HEK293T (cell line): ENCODE results near the gene PYY.
A peak's percentile ranks its signal among the peaks of the same experiment; 100 is the strongest.
"Not testable (repeated sequence)": the region's sequence is repeated elsewhere in the genome, so short reads cannot be mapped to it uniquely, and the experiment has no call there.

Experiments
- CTCF ChIA-PET: fragments of 350-600 bp; formaldehyde crosslinking; extraction: SDS; loops from one replicate; lab custom pipeline; 2021; ENCODE audit warnings: antibody characterized with exemption, inconsistent platforms; lab: Yijun Ruan, JAX
- POLR2A ChIA-PET: fragments of 350-600 bp; formaldehyde crosslinking; extraction: SDS; loops from one replicate; lab custom pipeline; 2020; ENCODE audit warnings: antibody characterized with exemption, inconsistent platforms; lab: Yijun Ruan, JAX
- DNase-seq: peaks from one replicate; pipeline ENCODE4 v3.0.0; 2012; ENCODE audit warnings: mixed read lengths; ENCODE audit errors: extremely low spot score
- ARNT ChIP-seq: fragments of 450-650 bp; IDR thresholded peaks from 2 replicates; pipeline ENCODE4 v1.6.1; 2017; ENCODE audit warnings: mild to moderate bottlenecking
- BHLHE40 ChIP-seq: fragments of 450-650 bp; IDR thresholded peaks from 2 replicates; pipeline ENCODE4 v1.6.1; 2016; ENCODE audit warnings: mild to moderate bottlenecking, moderate library complexity, borderline replicate concordance
- CTBP1 ChIP-seq: fragments of 450-650 bp; IDR thresholded peaks from 2 replicates; pipeline ENCODE4 v1.6.1; 2016; ENCODE audit warnings: borderline replicate concordance
- ELF4 ChIP-seq: fragments of 450-650 bp; IDR thresholded peaks from 2 replicates; pipeline ENCODE4 v1.6.1; 2017; ENCODE audit warnings: antibody characterized with exemption
- FOXA1 ChIP-seq: fragments of 450-650 bp; IDR thresholded peaks from 2 replicates; pipeline ENCODE4 v1.6.1; 2016; ENCODE audit warnings: mild to moderate bottlenecking
- FOXK2 ChIP-seq: fragments of 450-650 bp; IDR thresholded peaks from 2 replicates; pipeline ENCODE4 v1.6.1; 2016; ENCODE audit warnings: mild to moderate bottlenecking
- FOXM1 ChIP-seq: fragments of 450-650 bp; IDR thresholded peaks from 2 replicates; pipeline ENCODE4 v1.6.1; 2017; ENCODE audit warnings: mild to moderate bottlenecking, borderline replicate concordance
- HDGF ChIP-seq: fragments of 450-650 bp; IDR thresholded peaks from 2 replicates; pipeline ENCODE4 v1.6.1; 2017; ENCODE audit warnings: antibody characterized with exemption, borderline replicate concordance
- L3MBTL2 ChIP-seq: fragments of 450-650 bp; conservative IDR thresholded peaks from 2 replicates; pipeline ENCODE4 v1.6.1; 2016; ENCODE audit warnings: mild to moderate bottlenecking
- LEF1 ChIP-seq: fragments of 450-650 bp; IDR thresholded peaks from 2 replicates; pipeline ENCODE4 v1.6.1; 2017; ENCODE audit warnings: mild to moderate bottlenecking, borderline replicate concordance
- NFRKB ChIP-seq: fragments of 450-650 bp; IDR thresholded peaks from 2 replicates; pipeline ENCODE4 v1.6.1; 2016; ENCODE audit warnings: mild to moderate bottlenecking, moderate library complexity
- SP1 ChIP-seq: fragments of 450-650 bp; IDR thresholded peaks from 2 replicates; pipeline ENCODE4 v1.6.1; 2017
- SUZ12 ChIP-seq: fragments of 450-650 bp; IDR thresholded peaks from 2 replicates; pipeline ENCODE4 v1.6.1; 2016; ENCODE audit warnings: mild to moderate bottlenecking
- TARDBP ChIP-seq: fragments of 450-650 bp; IDR thresholded peaks from 2 replicates; pipeline ENCODE4 v1.6.1; 2016
- ZNF384 ChIP-seq: fragments of 450-650 bp; IDR thresholded peaks from 2 replicates; pipeline ENCODE4 v1.6.1; 2016
- TF ChIP-seq, protein P1 (sequence below): fragments of 450-650 bp; IDR thresholded peaks from 2 replicates; pipeline ENCODE4 v1.6.1; 2016

The PYY gene

GRCh38 chr17:43979671-43980070, 25.9 kb upstream of the PYY start:
- DNase-seq = no peak
- TF ChIP-seq NFRKB = no peak
- no peak for TF ChIP-seq FOXA1
- no peak for TF ChIP-seq CTBP1
- no peak for TF ChIP-seq TARDBP
- no peak for TF ChIP-seq BHLHE40
- TF ChIP-seq HDGF = no peak
- no peak for TF ChIP-seq L3MBTL2
- no peak for TF ChIP-seq ELF4
- TF ChIP-seq LEF1 = no peak
- POLR2A ChIA-PET = no interaction called here
- CTCF ChIA-PET = interaction anchor here (0.7 to 1.1 kb wide), 2 partner anchors 36 to 434 kb away, joined by 3 to 6 read pairs; no protein-coding TSS in a partner anchor

DNA sequence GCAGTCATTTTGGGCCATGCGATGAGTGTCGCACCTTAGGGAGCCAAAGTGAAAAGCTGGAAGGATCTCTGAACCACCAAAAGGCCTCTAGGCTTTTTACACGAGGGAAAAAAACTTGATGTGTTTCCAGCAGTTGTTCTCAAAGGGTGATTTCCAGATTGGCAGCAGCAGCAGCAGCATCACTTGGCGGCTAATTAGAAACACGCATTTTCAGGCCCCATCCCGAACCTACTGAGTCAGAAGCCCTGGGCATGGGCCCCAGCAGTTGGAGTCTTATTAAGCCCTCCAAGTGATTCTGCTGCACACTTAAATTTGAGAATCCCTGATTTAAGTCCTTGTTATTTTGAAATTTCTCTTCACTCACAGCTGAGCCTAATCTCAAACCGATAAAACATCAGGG, 25.3 kb upstream of the PYY start:
- ChIA-PET CTCF (interaction anchor here (1.1 kb wide), 1 partner anchor 35 kb away, joined by 6 read pairs; no protein-coding TSS in a partner anchor), POLR2A (no interaction called here)
- TF ChIP-seq L3MBTL2 (no peak), SP1 (no peak), ZNF384 (no peak), ELF4 (no peak), FOXM1 (no peak), HDGF (no peak)
- TF ChIP-seq, protein P1, sequence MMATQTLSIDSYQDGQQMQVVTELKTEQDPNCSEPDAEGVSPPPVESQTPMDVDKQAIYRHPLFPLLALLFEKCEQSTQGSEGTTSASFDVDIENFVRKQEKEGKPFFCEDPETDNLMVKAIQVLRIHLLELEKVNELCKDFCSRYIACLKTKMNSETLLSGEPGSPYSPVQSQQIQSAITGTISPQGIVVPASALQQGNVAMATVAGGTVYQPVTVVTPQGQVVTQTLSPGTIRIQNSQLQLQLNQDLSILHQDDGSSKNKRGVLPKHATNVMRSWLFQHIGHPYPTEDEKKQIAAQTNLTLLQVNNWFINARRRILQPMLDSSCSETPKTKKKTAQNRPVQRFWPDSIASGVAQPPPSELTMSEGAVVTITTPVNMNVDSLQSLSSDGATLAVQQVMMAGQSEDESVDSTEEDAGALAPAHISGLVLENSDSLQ = no peak
- DNase-seq = no peak

DNA sequence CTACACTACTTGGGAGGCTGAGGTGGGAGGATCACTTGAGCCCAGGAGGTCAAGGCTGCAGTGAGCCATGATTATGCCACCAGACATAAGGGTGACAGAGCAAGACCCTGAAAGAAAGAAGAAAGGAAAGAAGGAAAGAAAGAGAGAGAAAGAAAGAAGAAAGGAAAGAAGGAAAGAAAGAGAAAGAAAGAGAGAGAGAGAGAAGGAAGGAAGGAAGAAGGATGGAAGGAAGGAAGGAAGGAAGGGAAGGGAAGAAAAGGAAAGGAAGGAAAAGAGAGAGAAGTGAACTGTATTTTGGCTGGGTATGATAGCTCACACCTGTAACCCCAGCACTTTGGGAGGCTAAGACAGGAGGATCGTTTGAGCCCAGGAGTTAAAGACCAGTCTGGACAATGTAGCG, 24.3 kb upstream of the PYY start:
- TF ChIP-seq SP1 = no peak
- TF ChIP-seq ELF4 = no peak
- TF ChIP-seq BHLHE40 = no peak
- no peak for TF ChIP-seq L3MBTL2
- TF ChIP-seq ZNF384 = no peak
- no peak for TF ChIP-seq NFRKB
- TF ChIP-seq FOXA1 = no peak
- TF ChIP-seq CTBP1 = no peak
- TF ChIP-seq, protein P1 = no peak
- no peak for TF ChIP-seq TARDBP
- no peak for TF ChIP-seq SUZ12
- no peak for TF ChIP-seq HDGF
- no peak for TF ChIP-seq ARNT
- TF ChIP-seq LEF1 = no peak
- ChIA-PET CTCF (no interaction called here), POLR2A (no interaction called here)
- no peak for DNase-seq

DNA sequence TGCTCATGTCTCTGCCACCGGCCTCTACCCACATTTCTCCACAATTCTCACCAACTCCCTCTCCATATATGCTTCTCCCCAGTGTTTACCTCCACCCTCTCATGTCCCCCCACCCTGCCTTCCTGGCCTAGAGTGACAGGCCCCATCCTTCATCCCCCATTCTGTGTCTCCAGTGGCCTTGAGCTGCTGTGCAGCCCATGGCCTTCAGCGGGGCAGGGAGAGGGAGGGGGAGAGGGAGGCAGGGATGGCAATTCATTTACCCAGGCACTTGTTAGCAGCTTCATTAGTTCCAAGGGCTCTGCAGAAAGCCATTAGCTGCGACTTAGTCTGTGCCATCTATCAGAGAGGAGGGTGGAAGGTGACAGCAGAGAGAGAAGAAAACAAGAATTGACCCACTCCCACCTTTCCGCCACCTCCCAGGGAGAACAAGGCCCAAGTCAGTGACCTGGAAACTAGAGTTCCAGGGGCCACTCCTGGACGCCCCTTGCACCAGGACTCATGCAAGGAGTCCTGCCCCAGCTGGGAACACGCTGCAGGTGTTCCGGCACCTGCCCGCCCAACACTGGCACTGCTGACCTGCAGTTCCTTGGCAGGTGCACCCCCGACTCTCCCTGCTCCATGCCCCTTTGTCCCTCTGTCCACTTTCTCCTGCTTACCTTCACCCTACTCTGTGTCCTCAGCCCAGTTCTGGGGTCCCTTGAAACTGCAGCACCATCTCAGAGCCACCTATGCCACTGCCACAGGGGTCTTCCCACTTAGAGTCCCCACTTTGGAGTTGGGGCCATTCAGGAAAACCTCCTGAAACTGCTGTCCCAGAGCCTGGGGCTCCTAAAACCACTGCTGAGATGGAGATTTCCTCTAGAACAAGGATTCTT, 23.5 kb upstream of the PYY start:
- CTCF ChIA-PET = interaction anchor here (0.7 kb wide), 1 partner anchor 84 kb away, joined by 3 read pairs; no protein-coding TSS in a partner anchor
- TF ChIP-seq HDGF (no peak), FOXK2 (no peak), CTBP1 (no peak), LEF1 (no peak), SP1 (no peak), ZNF384 (no peak), ELF4 (no peak), BHLHE40 (no peak), NFRKB (no peak), FOXA1 (no peak), SUZ12 (no peak), TARDBP (no peak)
- TF ChIP-seq, protein P1 = no peak
- no peak for DNase-seq
- POLR2A ChIA-PET = no interaction called here

GRCh38 chr17:43975898-43976297, 22.2 kb upstream of the PYY start:
- no peak for TF ChIP-seq ELF4
- TF ChIP-seq ZNF384 = no peak
- ChIA-PET POLR2A (no interaction called here), CTCF (no interaction called here)
- DNase-seq = no peak

DNA sequence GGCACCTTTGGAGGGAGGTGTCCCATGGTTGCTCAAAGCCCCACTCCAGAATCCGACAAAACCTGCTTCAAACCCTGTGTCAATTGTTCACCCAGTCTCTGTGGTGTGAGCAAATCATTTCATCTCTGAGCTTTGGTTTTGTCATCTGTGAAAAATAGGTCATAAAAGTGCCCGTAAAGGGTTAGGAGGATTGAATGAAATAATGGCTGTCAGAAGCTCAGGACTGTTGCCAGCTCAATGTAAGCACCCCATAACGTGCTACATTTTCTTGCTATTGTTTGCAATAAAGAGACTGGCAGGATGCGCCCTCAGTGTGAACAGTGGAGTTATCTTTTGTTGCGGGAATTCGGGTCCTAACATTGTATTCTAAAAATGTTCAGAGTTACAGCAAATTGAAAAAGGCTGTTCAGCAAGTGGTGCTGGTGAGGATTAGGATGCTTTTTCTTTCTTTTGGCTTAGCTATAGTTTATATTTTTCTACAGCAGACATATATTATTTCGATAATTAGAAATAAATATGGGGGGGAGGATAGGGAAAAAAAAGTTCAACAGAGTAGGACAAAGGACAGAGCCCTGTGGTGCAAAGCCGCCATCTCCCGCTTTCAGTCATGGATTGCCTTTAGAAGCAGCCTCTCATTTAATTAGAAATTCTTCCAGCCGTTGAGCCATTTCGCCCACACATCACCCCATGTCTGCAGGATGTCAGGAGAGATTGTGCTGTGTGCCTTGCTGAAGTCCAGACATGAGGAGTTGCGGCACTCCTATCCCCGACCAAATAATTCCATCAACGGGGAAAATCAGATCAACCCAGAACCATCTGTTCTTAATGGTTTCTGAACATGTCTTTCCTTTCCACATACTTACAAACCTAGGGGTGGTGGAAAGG, 20.9 kb upstream of the PYY start:
- ChIA-PET CTCF (interaction anchor here (1.0 kb wide), 2 partner anchors 9 to 143 kb away, joined by 3 to 4 read pairs; no protein-coding TSS in a partner anchor), POLR2A (interaction anchor here (0.8 to 1.7 kb wide), 2 partner anchors 9 to 92 kb away, joined by 3 to 6 read pairs; partner anchors contain the start of gene LSM12)
- DNase-seq = no peak
- TF ChIP-seq, protein P1 = peak; percentile 63; the same call in 1 of the 2 replicates
- no peak for TF ChIP-seq SP1

- POLR2A ChIA-PET, DNase-seq: not testable (repeated sequence)
- CTCF ChIA-PET = interaction anchor here (0.7 to 0.8 kb wide), 2 partner anchors 28 to 29 kb away, joined by 3 read pairs; no protein-coding TSS in a partner anchor
These were observed 18.9 kb upstream of the PYY start for GRCh38 chr17:43972444-43973212.

DNA sequence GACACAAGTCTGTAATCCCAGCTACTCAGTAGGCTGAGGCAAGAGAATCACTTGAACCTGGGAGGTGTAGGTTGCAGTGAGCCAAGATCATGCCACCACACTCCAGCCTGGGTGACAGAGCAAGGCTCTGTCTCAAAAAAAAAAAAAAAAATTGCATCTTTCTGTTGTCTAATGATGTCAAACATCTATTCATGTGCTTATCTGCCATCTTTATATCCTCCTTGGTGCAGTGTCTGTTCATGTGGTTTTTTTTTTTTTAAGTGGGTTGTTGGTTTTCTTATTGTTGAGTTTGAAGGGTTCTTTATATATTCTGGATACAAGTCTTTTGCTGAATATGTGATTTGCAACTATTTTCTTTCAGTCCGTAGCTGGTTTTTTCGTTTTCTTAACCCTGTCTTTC, 17.7 kb upstream of the PYY start:
- POLR2A ChIA-PET, DNase-seq: not testable (repeated sequence)
- CTCF ChIA-PET = interaction anchor here (0.6 to 0.8 kb wide), 2 partner anchors 28 to 69 kb away, joined by 3 read pairs; no protein-coding TSS in a partner anchor
